H1 (cell line): ENCODE data around the gene BSPRY. TPM values are rescaled to one million over a fixed set of nuclear protein-coding genes. Genes with fewer than 3 reads are reported as not detected.

Source experiments
- CTCF ChIA-PET: fragments of 300-600 bp; sonication (Branson Sonifier 250); formaldehyde crosslinking; loops from one replicate; lab custom pipeline; 2021; ENCODE audit not compliant: partially characterized antibody; lab: Charles Lee
- POLR2A ChIA-PET: fragments of 300-600 bp; sonication (Branson Sonifier 250); formaldehyde crosslinking; loops from one replicate; lab custom pipeline; 2021; ENCODE audit warnings: inconsistent platforms; ENCODE audit not compliant: partially characterized antibody; lab: Charles Lee
- DNase-seq, 2 experiments: peaks; one replicate each; pipeline versions ENCODE4 v3.0.0 to v3.0.0-alpha.2; 2010 to 2022; ENCODE audit warnings: low spot score in 2 of 2, low read depth in 1 of 2, mixed read lengths in 1 of 2
- FAIRE-seq: peaks from 2 replicates; lab custom pipeline; 2011; peaks lifted over from hg19 to GRCh38; lab: Jason Lieb, UNC
- H2AFZ ChIP-seq: 2 replicates; pipeline ENCODE4 v1.8.1; 2012; ENCODE audit warnings: low read length, inconsistent platforms
- H2AK5ac ChIP-seq: 2 replicates; pipeline ENCODE4 v1.6.1; 2013; ENCODE audit warnings: low read depth, low read length
- H2BK120ac ChIP-seq: replicated peaks from 2 replicates; pipeline ENCODE3; 2013; ENCODE audit warnings: low read depth, low read length, inconsistent platforms
- H2BK12ac ChIP-seq: 2 replicates; pipeline ENCODE4 v1.6.1; 2013; ENCODE audit warnings: low read depth, low read length
- H2BK15ac ChIP-seq: 2 replicates; pipeline ENCODE4 v1.6.1; 2013; ENCODE audit warnings: low read length
- H2BK20ac ChIP-seq: 2 replicates; pipeline ENCODE4 v1.6.1; 2013; ENCODE audit warnings: low read length
- H2BK5ac ChIP-seq: 2 replicates; pipeline ENCODE4 v1.6.1; 2013; ENCODE audit warnings: low read depth, low read length
- H3K14ac ChIP-seq: 2 replicates; pipeline ENCODE4 v1.6.1; 2013; ENCODE audit warnings: inconsistent platforms; ENCODE audit not compliant: insufficient read length
- H3K18ac ChIP-seq: 2 replicates; pipeline ENCODE4 v1.6.1; 2013; ENCODE audit warnings: low read length; ENCODE audit errors: extremely low read depth
- H3K23ac ChIP-seq: 2 replicates; pipeline ENCODE4 v1.6.1; 2013; ENCODE audit warnings: inconsistent platforms; ENCODE audit not compliant: insufficient read length
- H3K23me2 ChIP-seq: 2 replicates; pipeline ENCODE4 v1.6.1; 2013; ENCODE audit warnings: low read depth, low read length
- H3K27ac ChIP-seq: 2 replicates; pipeline ENCODE4 v1.6.1; 2011; ENCODE audit warnings: low read depth, low read length, inconsistent platforms
- H3K27me3 ChIP-seq, 4 experiments: replicated peaks in 1 of 4; 1 replicate in 1 of 4; 2 replicates in 3 of 4; pipeline versions ENCODE4 v1.6.1 to v1.8.1; 2011 to 2013; ENCODE audit warnings: low read length in 3 of 4, mild to moderate bottlenecking in 3 of 4, inconsistent platforms in 2 of 4, mixed read lengths in 2 of 4, moderate library complexity in 1 of 4; ENCODE audit not compliant: control insufficient read depth in 3 of 4, insufficient read depth in 3 of 4; ENCODE audit errors: extremely low read depth in 1 of 4
- H3K36me3 ChIP-seq, 4 experiments: 2 replicates each; pipeline versions ENCODE4 v1.6.1 to v1.8.1; 2011 to 2013; ENCODE audit warnings: mild to moderate bottlenecking in 4 of 4, low read length in 3 of 4, moderate library complexity in 2 of 4, control low read depth in 1 of 4, inconsistent platforms in 1 of 4; ENCODE audit not compliant: insufficient read depth in 4 of 4, control insufficient read depth in 2 of 4
- H3K4ac ChIP-seq: replicated peaks from 2 replicates; pipeline ENCODE3; 2013; ENCODE audit warnings: low read length, low read depth, mixed read lengths, inconsistent platforms; ENCODE audit not compliant: insufficient read length
- H3K4me1 ChIP-seq, 4 experiments: replicated peaks in 1 of 4; 1 replicate in 1 of 4; 2 replicates in 3 of 4; pipeline versions ENCODE4 v1.6.1 to v1.8.1; 2011 to 2013; ENCODE audit warnings: low read length in 3 of 4, inconsistent platforms in 2 of 4, mixed read lengths in 1 of 4; ENCODE audit not compliant: insufficient read depth in 4 of 4, control insufficient read depth in 3 of 4
- H3K4me2 ChIP-seq, 2 experiments: 2 replicates each; pipeline versions ENCODE4 v1.6.1 to v1.8.1; 2011 to 2013; ENCODE audit warnings: low read depth in 2 of 2, low read length in 2 of 2, control low read depth in 1 of 2, inconsistent platforms in 1 of 2, mild to moderate bottlenecking in 1 of 2; ENCODE audit not compliant: insufficient read depth in 1 of 2
- H3K4me3 ChIP-seq, 4 experiments: fragments of 200-600, 300-600 bp in 1 of 4; sonication (generic), shearing (Covaris generic), sonication (Bioruptor Twin) in 1 of 4; 2 replicates each; pipeline versions ENCODE4 v1.5.1 to v1.8.1; 2011 to 2016; ENCODE audit warnings: low read length in 4 of 4, low read depth in 3 of 4, control low read depth in 2 of 4, inconsistent platforms in 2 of 4, mild to moderate bottlenecking in 2 of 4, mixed read lengths in 1 of 4, moderate library complexity in 1 of 4; ENCODE audit not compliant: insufficient read depth in 2 of 4; ENCODE audit errors: extremely low read depth in 1 of 4
- H3K56ac ChIP-seq: replicated peaks from 2 replicates; pipeline ENCODE3; 2013; ENCODE audit warnings: low read depth, mild to moderate bottlenecking, mixed read lengths, low read length, inconsistent platforms; ENCODE audit not compliant: insufficient read length
- H3K79me1 ChIP-seq: 2 replicates; pipeline ENCODE4 v1.6.1; 2013; ENCODE audit warnings: low read depth, low read length, control low read depth
- H3K79me2 ChIP-seq, 2 experiments: 2 replicates each; pipeline versions ENCODE4 v1.6.1 to v1.8.1; 2012 to 2013; ENCODE audit warnings: low read length in 2 of 2, mild to moderate bottlenecking in 2 of 2, inconsistent platforms in 1 of 2; ENCODE audit not compliant: insufficient read depth in 2 of 2, control insufficient read depth in 1 of 2
- H3K9ac ChIP-seq, 4 experiments: replicated peaks in 1 of 4; 1 replicate in 1 of 4; 2 replicates in 3 of 4; pipeline versions ENCODE4 v1.6.1 to v1.8.1; 2011 to 2013; ENCODE audit warnings: low read depth in 3 of 4, low read length in 3 of 4, control low read depth in 2 of 4, mild to moderate bottlenecking in 2 of 4, moderate library complexity in 2 of 4, inconsistent platforms in 1 of 4; ENCODE audit errors: extremely low read depth in 1 of 4
- H3K9me3 ChIP-seq, 2 experiments: 2 replicates each; pipeline versions ENCODE4 v1.6.1 to v1.8.1; 2012 to 2013; ENCODE audit warnings: mild to moderate bottlenecking in 2 of 2, moderate library complexity in 2 of 2, control low read depth in 1 of 2, inconsistent platforms in 1 of 2, low read depth in 1 of 2, low read length in 1 of 2, mixed read lengths in 1 of 2; ENCODE audit not compliant: insufficient read depth in 2 of 2
- H4K20me1 ChIP-seq, 2 experiments: replicated peaks in 1 of 2; 2 replicates each; pipeline versions ENCODE3 to v1.8.1; 2011 to 2013; ENCODE audit warnings: inconsistent platforms in 2 of 2, low read length in 2 of 2, mild to moderate bottlenecking in 1 of 2; ENCODE audit not compliant: insufficient read depth in 2 of 2, control insufficient read depth in 1 of 2
- H4K5ac ChIP-seq: 2 replicates; pipeline ENCODE4 v1.6.1; 2013; ENCODE audit warnings: low read length, low read depth, mixed read lengths, inconsistent platforms; ENCODE audit not compliant: insufficient read length
- H4K8ac ChIP-seq: 2 replicates; pipeline ENCODE4 v1.8.0; 2013; ENCODE audit warnings: mild to moderate bottlenecking, moderate library complexity, low read length, inconsistent platforms; ENCODE audit not compliant: insufficient read depth; ENCODE audit errors: extremely low read depth
- H4K91ac ChIP-seq: replicated peaks from 2 replicates; pipeline ENCODE3; 2013; ENCODE audit warnings: low read length, mixed read lengths, inconsistent platforms; ENCODE audit not compliant: insufficient read length
- BRCA1 ChIP-seq: IDR thresholded peaks from 2 replicates; pipeline ENCODE4 v1.6.1; 2012; ENCODE audit warnings: low read depth, low read length, improper control_type of control experiment
- CTBP2 ChIP-seq: IDR thresholded peaks from 2 replicates; pipeline ENCODE4 v1.7.0; 2011; ENCODE audit warnings: borderline replicate concordance, mild to moderate bottlenecking, moderate library complexity, mixed read lengths, low read length; ENCODE audit not compliant: insufficient read depth, insufficient read length
- JUN ChIP-seq: IDR thresholded peaks from 2 replicates; pipeline ENCODE4 v1.6.1; 2011; ENCODE audit warnings: low read depth, mild to moderate bottlenecking, improper control_type of control experiment, low read length
- POLR2AphosphoS5 ChIP-seq: IDR thresholded peaks from 2 replicates; pipeline ENCODE4 v1.6.1; 2011; ENCODE audit warnings: low read depth, low read length
- SIN3A ChIP-seq, 2 experiments: IDR thresholded peaks in 1 of 2; conservative IDR thresholded peaks in 1 of 2; 2 replicates each; pipeline ENCODE4 v1.6.1; 2011 to 2012; ENCODE audit warnings: low read length in 2 of 2, improper control_type of control experiment in 1 of 2, low read depth in 1 of 2, mild to moderate bottlenecking in 1 of 2
- WGBS, 2 experiments: shearing (Covaris generic) in 1 of 2; methylation state at CpG; one replicate each; pipeline versions ENCODE4 v1.1.6 to v1.1.7; 2013 to 2015; ENCODE audit warnings: low lambda C conversion rate in 2 of 2, mixed read lengths in 2 of 2, inconsistent platforms in 1 of 2, low coverage in 1 of 2, missing lambda C conversion rate in 1 of 2; ENCODE audit not compliant: insufficient replicate concordance in 2 of 2, insufficient coverage in 1 of 2, insufficient read length in 1 of 2; ENCODE audit errors: extremely low coverage in 1 of 2, missing lambda C conversion rate in 1 of 2; 5-methylcytosine and 5-hydroxymethylcytosine counted together
- polyA plus RNA-seq, 7 experiments: library from polyadenylated mRNA; depleted of rRNA in 3 of 7; stranded (reverse) in 5 of 7; unstranded in 2 of 7; fragments of >200 nt in 5 of 7; fragments of 200-250 nt in 2 of 7; gene quantifications; 1 replicate in 5 of 7; 2 replicates in 1 of 7; 4 replicates in 1 of 7; pipeline versions ENCODE4 v1.2.1 to v1.2.3, GENCODE V29; 2011 to 2013; ENCODE audit warnings: missing spikeins in 2 of 7, mixed read lengths in 2 of 7
- total RNA-seq: library from RNA; stranded (reverse); fragmentation: NEBNext Ultra II Directional; extraction: Animal tissue kit (Norgen Biotek cat#: 25700); gene quantifications from 2 replicates; pipeline ENCODE4 v1.2.1, GENCODE V29; 2021

BSPRY gene
- total and polyA plus RNA-seq, 2 of the 8 experiments (the other 6 are each of a cell fraction or from before 2014, with no cell fraction given): 5.5 to 10.9 TPM

GRCh38 chr9:113322671-113323070 lies 26.7 kb upstream of the BSPRY start:
- H2AFZ ChIP-seq: no peak overlapping the region
- no peak overlapping the region for H3K23ac ChIP-seq
- H3K4ac ChIP-seq: no peak overlapping the region
- no peak overlapping the region for H2BK20ac ChIP-seq
- TF ChIP-seq JUN (no peak), POLR2AphosphoS5 (no peak), CTBP2 (no peak), BRCA1 (no peak), SIN3A (conservative IDR thresholded peaks at IDR 0.05 in 1 of 2, IDR thresholded peaks at IDR 0.05 in 1 of 2; ENCODE audit: low read depth in 1 of 2, low read length in 2 of 2) (no peak)
- H3K14ac ChIP-seq: no peak overlapping the region
- H3K36me3 ChIP-seq: no peaks in the 10 kb centered on the region
- peaks cover 0 to 2% (median under 1%) of the 10 kb centered on the region in 4 experiments; a peak in 2 of 7 replicates for H3K27me3 ChIP-seq
- no peaks in the 10 kb centered on the region for H3K9me3 ChIP-seq
- no peak overlapping the region for H3K18ac ChIP-seq
- no peaks in the 10 kb centered on the region for H3K79me1 ChIP-seq
- no peak for DNase-seq
- no peaks in the 10 kb centered on the region for H3K79me2 ChIP-seq
- H2BK12ac ChIP-seq: no peak overlapping the region
- no peak overlapping the region for H4K8ac ChIP-seq
- no peaks in the 10 kb centered on the region for H3K4me1 ChIP-seq
- no peaks in the 10 kb centered on the region; the same call in 1 of the 2 replicates for H3K23me2 ChIP-seq
- H4K91ac ChIP-seq: no peak overlapping the region
- no peaks in the 10 kb centered on the region for H4K20me1 ChIP-seq
- FAIRE-seq: no peak
- H3K56ac ChIP-seq: no peak overlapping the region
- no peak overlapping the region for H2BK5ac ChIP-seq
- ChIA-PET POLR2A (no interaction called here), CTCF (interaction anchor here (0.9 kb wide), 1 partner anchor 13 kb away, joined by 3 read pairs; no protein-coding TSS in a partner anchor)
- no peak overlapping the region for H2BK120ac ChIP-seq
- no peak overlapping the region for H4K5ac ChIP-seq
- H2AK5ac ChIP-seq: no peak overlapping the region
- H3K9ac ChIP-seq: no peak overlapping the region
- no peak overlapping the region for H3K4me2 ChIP-seq
- no peak overlapping the region for H3K27ac ChIP-seq
- no peak overlapping the region for H2BK15ac ChIP-seq
- WGBS, 2 experiments: 78% methylated on average over 6 of the region's 6 CpGs; no CpG with 5 or more reads in 1 of the 2 experiments
- no peak overlapping the region for H3K4me3 ChIP-seq
